AML-193 (cell line): ENCODE measurements around the gene ZNF157.

Experiments
- DNase-seq, 2 experiments: peaks; one replicate each; lab custom pipeline; 2025; lab: John Stamatoyannopoulos, UW

Gene ZNF157

DNA sequence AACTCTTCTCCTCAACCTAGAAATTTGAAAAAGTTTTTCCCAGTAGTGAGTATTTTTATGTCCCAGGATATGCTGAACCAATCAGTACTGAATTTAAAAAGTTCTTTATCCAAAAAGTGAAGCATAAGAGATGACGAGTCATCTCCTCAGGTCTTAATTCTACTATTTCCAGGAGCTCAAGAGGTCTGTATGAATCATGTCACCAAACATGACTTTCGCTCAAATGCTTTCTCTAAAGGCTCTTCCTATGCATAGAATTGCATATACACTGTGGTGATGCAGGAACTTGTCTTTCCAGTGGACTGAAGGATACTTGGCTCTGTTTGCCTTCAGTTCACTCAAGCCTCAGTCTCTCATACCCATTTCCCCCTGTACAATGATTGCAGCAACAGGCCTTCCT, 76.6 kb downstream of the ZNF157 start:
- no peak for DNase-seq

DNA sequence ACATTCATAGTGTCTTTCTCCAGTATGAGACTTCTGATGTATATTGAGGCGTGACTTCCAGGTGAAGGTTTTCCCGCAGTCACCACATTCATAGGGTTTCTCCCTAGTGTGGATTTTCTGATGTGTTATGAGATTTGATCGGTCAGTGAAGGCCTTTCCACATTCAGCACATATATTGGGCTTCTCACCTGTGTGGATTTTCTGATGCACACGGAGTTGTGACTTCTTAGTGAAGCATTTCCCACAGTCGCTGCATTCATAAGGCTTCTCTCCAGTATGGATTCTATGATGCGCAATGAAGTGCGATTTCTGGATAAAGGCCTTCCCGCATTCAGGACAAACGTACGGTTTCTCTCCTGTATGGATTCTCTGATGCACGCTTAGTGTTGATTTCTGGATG, 77.2 kb downstream of the ZNF157 start:
- no peak for DNase-seq

DNA sequence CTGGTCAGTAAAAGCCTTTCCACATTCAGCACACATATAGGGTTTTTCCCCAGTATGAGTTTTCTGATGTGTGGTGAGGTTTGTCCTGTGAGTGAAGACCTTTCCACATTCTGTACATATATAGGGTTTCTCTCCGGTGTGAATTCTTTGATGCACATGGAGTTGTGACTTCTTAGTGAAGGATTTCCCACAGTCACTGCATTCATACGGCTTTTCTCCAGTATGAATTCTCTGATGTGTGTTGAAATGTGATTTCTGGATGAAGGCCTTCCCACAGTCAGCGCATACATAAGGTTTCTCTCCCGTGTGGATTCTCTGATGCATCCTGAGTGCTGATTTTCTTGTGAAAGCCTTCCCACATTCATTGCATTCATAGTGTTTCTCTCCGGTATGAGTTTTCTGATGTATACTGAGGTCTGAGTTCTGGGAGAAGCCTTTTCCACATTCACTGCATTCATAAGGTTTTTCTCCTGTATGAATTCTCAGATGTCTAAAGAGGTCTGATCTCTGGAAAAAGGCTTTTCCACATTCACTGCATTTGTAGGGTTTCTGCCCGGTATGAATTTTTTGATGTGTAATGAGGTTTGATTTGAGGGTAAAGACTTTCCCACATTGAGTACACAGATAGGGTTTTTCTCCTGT, 77.9 kb downstream of the ZNF157 start:
- no peak for DNase-seq

DNA sequence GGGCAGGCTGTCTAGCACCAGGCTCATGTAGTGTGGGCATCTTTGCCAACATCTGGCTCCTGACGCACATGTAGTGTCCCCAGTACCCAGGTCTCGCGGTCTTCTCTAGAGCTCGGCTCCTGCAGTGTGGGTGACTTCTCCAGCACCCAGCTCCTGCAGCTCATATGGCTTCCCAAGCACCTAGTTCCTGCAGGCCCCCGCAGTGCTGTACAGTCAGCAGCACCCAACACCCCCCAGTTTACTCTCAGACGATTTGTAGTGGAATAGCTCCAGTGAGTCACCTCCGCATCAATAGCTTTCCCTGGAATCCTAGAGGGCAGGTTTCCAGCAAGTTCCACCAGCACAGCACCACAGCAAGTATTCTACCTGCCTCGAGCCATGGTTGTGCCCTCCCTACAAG, 81.7 kb downstream of the ZNF157 start:
- DNase-seq = no peak

DNA sequence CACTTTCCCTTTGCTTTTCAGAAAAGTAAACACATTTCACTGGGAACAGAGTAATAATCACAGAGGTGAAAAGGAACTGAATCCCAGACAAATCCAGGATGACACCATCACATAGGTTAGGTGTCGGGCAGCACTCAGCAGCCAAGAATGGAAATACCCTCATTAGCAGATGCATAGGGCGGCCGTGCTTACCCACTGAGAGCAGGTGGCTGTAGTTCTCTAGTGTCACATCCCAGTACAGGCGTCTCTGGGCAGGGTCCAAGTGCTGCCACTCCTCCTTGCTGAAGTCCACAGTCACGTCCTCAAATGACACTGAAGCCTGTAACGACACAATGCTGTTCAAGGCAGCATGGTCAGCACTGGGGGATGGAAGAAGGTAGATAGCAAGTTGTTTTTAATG, 85.7 kb downstream of the ZNF157 start:
- no peak for DNase-seq

DNA sequence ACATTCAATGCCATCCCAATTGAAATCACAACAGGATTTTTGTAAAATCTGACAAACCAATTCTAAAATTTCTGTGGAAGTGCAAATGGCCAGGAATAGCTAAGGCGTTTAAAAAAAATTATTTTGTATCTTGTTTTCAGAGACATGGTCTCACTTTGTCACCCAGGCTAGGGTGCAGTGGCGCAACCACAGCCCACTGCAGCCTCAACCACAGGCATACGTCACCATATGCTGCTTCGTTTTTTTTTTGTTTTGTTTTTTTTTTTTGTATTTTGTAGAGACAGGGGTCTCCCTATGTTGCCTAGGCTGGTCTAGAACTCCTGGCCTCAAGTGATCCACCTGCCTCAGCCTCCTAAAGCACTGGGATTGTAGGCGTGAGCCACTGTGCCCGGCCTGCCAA, 88.2 kb downstream of the ZNF157 start:
- no peak for DNase-seq

DNA sequence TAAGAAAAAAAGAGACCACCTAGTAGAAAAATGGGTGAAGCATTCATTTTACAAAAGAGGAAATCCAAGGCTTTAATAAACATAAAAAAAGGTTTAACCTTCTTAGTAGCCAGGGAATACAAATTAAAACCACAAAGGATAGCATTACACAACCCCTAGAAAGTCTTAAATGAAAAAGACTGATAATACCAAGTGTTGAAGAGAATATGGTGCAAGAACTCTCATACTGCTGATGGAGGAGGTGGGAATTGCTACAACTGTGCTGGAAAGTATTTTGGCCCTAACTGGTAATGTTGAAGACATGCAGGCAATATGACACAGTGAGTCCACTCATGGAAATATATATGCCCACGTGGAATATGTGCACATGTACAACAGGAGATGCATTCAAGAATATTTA, 90.2 kb downstream of the ZNF157 start:
- DNase-seq = no peak
